ENCODE results near the gene AKAP13.

- TF ChIP-seq CTCF (IDR thresholded peaks at IDR 0.05) = no peak
- TF ChIP-seq ZFX (IDR thresholded peaks at IDR 0.05; ENCODE audit: borderline replicate concordance) = no peak
Observed at GRCh38 chr15:85563731-85564130, 183.3 kb downstream of the AKAP13 start.

All from 22Rv1 (cell line).